Measurements from ENCODE around the gene KMT2D.

The KMT2D gene

DNA sequence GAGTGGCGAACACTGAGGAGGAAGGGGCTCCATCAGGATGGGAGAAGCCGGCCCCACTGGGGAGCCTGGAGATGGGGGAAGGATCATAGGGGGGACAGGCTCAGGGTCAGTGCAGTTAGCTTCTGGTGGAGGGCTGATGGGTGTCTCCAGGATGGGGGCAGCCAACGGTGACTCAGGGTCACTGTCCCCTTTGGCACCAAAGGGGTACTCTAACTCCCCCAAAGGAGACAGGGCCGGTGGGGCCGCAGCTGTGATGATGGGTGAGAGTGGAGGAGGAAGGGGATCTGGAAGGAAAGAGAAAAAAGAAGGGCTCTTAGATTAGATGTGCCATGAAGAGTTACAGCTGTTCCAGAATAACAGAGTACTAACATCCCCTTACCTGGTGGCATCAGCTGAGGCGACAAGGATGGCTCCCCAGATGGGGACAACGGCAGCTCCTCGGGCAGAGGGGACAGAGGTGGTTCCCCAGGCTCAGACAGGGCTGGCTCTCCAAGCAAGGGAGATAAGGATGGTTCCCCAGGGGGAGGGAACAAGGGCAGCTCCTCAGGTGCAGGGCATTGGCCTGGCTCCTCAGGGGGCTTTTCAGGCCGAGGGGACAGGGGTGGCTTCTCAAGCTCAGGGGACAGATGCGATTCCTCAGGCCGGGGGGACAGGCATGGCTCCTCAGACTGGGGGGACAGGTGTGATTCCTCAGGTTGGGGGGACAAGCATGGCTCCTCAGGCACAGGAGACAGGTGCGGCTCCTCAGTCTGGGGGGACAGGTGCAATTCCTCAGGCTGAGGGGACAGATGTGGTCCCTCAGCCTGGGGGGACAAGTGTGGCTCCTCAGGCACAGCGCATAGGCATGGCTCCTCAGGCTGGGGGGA lies 9.9 kb downstream of the KMT2D start:
- no peak for DNase-seq

DNA sequence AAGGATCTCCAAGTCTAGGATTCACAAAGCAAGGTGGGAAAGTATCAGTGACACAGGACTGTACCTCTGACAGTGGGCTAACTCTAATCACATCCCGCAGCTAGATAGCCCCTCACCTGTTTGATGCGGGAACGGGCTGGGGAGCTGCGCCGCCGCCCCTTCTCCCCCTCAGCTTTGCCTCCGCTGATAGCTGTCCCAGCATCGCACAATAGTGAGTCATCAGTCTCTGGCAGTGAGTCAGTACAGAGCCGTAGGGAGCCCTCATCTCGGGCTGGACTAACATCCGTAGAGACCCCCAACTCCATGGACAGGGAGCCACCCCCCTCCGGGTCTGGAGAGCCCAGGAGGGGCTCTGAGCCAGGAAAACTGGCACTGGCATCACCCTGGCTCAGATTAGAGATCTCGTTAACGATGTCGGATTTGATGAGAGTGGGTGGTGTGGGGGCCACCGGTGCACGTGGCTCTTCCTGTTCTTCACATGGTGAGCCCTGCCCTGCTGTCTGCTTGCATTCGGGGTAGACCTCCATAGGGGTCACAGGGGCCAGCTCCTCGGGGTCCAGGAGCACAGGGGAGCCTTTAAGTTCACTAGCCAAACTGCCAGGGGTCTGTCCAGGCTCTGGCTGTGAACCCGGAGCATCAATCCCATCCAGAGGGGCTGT lies 10.9 kb downstream of the KMT2D start:
- DNase-seq = no peak

DNA sequence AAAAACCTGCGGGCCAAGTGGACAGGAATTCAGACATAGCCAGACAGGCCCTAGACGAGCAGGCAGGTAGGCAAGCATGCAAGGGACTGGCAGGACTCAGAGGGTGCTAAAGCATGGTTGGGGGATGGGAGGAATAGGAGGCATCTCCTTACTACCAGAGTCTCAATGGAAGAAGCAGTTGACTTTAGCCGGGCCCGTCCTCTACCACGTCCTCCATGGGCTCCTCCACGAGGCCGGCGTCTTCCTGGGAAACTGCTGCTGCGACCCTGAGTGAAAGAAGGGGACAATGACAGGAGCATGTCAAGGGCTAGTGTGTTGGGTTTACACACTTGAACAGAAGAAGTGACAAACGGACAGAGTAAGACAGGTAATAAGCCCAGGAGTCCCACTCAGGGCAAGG lies 11.6 kb downstream of the KMT2D start:
- DNase-seq = no peak

DNA sequence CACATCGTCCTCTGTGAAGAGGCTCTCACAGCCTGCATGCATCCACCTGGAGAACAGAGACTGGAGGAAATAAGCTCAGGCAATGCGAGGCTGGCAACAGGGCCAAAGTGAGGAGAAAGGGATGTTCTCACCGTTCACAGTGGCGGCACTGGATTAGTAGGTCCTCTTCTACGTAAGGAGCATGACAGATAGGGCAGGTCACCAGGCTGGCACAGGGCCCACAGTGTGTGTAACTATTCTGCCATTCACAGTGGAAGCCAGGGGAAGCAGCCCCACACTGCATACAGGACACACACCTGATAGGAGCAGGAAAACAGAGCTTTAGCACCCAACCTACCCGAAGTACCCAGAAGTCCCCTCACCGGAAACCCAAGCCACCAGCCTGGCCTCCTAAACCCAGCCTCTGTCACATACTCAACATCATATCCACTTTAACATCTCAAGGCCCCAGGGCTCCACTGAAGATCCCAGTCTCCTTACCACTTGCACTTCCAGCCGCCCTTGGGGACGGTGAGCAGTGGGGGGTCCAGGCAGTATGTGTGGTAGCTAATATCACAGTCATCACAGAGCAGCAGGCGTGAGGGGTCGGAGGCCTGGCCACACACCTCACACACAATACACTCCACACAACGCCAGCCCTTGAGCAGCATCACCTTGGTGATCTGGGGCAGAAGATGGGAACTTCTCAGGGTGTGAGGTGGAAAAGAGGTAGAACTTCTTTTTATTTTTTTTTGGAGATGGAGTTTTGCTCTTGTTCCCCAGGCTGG lies 14.3 kb downstream of the KMT2D start:
- DNase-seq = no peak

DNA sequence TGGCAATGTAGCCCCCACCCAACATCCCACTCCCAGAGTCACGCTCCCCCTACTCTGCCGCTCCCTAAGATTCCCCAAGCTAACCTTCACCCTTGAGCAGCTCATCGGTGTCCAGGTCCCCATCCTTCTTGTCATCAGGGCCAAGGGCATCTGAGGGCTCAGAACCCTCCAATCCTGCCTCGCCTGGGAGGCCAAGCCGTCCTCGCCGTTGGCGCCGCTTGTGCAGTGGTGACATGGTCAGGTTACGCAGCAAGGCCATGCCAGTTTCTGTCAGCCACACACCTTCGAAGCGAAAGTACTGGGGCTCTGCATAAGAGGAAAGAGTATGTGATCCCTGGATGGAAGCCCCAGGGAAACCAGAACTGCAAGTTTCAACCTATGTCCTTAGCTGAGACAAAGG lies 15.9 kb downstream of the KMT2D start:
- no peak for DNase-seq

DNA sequence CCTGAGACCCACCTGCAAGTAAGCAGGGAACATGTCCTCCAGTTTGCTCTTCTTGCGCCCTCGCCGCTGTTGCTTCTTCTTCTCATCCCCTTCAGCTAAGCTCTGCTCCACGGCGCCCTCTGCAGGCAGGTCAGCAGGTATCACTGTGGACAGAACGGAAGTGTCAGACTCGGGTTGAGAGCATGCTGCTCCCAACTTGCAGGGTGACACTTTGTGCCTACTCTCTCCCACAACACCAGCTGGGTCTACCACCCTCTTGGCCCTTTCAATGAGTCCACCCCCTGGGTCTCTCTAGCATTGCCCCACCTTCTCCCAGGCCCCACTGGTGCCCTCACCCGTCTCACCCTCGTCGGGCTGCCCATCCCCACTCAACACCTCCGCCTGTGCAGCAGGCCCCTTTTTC lies 16.7 kb downstream of the KMT2D start:
- no peak for DNase-seq

DNA sequence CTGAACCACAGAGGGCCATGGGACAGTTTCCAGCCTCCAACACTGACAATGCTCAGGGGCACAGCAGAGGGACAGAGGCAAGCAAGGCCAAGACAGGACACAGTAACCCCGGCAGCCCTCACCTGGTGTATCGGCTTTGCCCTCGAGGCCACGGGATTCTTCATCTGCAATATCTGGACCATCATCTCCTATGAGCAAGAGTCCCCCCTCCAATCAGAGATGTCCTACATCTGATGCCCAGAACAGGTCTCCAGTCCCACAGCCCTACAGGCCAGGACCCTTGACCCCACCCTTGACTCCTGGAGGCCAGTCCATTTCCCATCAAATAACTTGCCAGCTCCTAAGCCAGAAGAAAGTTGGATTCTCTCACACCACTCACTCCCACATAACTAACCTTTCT lies 17.4 kb downstream of the KMT2D start:
- DNase-seq = no peak

DNA sequence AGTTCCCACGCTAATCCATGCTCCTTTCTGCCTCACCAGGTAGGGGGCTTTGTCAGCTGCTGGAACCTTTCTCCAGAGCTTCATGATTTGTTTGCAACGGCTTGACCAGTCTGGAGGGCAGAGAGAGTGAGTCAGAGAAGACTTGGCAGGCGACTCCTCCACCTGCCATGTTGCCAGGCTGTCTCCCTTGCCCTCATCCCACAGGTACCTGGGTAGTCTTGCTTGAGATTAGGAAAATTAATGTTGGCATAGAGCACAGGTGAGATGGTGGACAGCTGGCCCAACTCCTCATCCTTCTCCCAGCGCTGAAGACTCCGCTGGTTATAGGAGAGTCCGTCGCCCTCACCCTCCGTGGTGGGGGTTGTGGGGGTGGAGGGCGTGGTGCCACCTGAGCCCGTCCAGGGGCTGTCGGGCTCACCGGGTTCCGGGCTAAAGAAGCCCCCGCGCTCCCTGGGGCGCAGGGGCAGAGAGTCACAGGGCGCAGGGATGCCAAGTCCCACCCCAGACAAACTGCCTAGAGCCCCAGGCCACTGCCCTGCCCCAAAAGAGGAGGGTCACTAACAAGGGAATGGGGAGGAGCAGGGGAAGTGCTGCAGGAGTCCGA lies 18.6 kb downstream of the KMT2D start:
- no peak for DNase-seq

DNA sequence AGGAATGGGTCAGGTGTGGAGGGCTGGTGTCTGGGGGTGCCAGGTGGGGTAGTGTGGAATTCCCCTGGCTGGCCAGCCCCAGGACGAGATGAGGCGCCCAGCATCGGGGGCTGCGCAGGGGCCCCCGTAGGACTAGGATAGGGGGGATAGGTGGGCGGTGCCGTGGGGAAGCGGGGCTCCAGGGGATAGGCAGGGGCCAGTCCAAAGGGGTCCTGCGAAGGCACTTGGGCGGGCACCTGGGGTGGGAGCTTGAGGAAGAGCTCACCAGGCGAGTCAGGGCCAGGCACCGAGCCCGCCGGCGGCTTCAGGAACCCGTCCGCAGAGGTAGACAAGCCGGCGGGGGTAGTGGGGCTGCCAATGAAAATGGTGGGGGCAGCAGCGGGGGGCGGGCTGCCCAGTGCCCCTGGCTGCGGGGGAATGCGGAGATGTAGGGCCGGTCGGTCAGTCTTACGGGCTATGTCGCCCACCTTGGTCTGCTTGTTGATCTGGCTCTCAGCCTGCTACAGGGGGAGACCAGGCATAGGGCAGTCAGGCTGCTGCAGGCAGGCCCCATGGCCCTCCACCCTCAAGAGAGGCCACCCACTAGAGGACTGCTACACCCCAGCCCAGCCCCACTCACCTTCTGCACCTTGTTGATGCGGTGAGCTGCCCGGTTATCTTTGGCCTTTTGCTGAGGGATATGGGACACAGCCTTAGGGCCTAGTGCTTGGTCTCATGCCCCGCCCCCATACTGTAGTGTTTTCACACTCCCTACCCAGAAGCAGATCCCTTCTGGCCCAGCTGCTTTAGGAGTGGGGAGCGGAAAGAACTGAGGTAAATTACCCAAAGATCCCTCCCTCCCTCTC lies 19.3 kb downstream of the KMT2D start:
- no peak for DNase-seq

DNA sequence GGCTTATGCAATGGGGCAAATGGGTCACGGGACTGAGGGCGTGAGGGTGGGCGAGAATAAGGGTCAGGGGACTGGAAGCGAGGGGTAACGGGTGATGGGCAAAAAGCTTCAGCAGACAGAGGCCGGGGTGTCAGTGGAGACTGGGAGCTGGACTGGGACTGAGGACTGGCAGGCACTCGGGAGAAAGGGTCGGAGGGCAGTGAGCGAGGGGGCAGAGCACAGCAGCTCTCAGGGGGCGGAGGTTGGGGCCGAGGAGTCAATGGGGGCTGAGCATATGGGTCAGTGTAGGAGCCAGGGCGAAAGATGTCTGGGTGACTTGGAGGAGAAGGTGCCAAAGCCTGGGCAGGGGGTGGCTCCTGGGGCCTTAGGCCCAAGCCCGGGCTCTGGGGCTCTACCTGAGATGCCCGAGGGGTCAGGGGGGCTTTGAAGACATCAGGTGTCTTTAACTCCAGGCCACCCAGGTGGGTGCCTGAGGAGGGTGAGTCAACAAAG lies 20.2 kb downstream of the KMT2D start:
- no peak for DNase-seq

DNA sequence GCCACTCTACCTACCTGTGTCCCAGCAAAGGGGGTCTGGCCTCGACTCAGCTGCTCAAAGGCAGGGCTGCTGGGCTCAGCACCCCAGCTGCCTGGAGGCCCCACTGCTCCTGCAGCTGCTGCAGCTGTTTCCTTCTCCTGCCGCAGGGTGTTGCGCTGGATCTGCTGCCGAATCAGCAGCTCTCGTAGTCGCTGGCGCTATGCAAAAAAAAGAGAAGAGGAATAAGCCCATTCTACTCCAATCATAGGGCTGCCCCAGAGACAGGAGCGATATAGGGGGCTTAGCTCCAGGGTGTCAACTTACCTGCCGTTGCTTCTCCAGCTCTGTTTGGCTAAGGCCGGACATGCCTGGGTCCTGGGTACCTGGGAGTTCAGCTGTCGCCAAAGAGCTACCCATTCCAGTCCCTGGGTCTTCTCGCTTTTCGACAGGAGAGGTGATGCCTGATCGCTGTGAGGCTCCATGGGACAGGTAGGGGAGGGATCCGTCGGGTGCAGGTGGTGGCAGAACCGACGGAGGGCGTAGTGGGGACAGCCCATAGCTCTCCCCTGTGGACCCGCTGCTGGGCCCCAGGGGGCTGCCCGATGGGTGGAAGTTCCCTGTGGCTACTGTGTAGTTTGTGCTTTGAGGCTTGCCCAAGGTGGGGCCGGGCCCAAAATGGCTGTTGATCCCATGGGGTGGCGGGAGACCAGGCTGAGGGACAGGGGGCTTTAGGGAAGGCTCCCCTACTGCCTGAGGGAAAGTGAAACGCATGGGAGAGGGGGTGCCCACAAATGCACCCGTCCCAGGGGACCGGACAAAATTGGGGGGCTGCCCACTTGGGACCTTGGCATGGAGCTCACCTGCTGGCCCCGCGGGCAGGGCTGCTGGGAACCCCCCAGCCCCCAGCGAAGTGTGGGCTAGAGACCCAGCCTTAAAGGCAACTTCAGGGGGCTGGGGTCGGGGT lies 20.9 kb downstream of the KMT2D start:
- no peak for DNase-seq

DNA sequence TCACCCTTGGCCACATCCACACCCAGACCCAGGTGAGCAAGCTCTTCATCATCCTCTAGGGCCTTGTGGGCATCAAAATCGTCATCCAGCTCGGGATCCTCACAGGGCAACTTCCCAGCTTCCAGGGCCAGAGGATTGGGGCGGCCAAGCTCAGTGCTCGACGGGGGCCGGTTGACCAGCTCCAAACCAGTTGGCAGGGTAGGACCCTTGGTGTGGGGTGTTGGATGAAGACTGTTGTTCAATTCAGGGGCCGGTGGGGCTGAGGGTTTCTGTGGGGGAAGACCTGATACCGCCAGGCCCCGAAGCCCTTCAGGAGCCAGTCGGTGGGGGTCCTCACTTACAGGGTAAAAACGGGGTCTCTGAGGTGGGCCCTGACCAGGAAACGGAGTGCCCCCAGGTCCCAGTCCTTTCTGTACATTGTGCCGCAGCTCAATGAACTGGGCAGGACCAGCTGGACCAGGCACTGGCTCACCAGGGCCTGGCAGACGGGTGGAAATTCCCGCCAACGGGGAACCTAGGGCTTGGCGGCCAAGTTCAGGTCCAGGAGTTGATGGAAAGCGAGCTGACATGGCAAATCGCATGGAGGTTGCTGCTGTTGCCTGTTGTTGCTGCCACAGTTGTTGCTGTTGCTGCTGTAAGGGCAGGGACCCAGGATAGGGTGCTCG lies 22.2 kb downstream of the KMT2D start:
- DNase-seq = no peak

DNA sequence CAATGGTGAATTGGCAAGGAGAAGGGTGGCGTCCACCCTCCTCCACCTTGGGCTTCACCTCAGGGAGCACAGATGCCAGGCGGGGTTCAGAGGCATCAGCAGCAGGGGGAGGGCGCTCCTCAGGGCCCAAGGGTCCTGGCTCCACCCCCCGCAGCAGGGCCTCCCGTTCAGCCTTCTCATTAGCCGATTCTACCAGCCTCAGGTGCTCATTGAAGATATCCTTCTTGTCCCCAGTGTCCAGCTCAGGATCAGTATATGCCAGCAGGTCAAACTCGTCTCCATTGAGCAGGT lies 22.7 kb downstream of the KMT2D start:
- no peak for DNase-seq

DNA sequence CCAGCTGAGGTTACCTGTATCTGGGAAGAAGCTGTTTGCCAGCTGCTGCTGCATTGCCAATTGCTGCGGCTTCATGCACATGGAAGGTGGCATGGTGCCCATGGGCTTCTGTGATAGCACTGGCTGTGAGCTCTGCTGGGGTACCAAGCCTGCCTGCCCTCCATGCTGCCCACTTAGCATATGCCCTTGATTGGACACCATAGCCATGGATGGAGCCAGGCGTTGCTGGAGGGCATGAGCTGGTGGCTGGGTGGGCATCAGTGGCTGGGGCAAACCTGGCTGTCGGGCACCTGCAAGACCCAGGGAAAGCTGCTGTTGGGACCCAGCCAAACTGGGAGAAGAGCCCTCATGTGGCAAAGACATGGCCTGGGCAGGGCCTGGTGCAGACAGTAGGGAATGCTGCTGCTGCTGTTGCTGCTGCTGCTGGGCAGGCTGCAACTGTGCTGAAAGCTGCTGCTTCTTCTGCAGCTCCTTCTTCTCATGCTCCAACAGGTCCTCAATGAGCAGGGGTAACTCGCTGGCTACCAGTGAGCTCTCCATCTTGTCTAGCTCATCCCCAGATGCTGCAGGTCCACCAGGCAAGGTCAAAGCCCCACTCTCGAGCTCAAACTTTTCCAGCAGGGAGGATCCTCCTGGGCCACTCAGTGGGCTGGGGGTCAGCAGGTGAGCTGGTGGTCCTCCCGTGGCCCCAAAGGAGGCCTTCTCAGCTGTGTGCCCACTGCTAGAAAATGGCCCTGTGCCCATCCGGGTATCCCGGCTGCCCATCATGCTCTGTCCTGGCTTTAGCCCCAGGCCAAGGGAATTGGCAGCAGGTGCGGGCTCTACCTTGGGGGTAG lies 23.3 kb downstream of the KMT2D start:
- no peak for DNase-seq

DNA sequence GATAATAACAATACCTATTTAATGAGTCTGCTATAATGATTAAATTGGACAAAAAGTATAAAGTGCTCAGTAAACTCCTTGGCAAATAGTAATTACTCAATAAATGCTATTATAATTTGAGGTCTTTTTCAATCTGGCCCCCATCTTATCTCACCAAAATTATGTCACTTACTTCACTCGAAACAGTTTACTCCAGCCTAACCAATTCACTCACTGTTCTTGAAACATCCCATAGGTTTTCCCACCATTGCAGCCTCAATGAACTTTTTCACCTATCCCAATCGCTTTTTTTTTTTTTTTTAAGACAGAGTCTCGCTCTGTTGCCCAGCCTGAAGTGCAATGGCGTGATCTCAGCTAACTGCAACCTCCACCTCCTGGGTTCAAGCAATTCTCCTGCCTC lies 24.6 kb downstream of the KMT2D start:
- no peak for DNase-seq

DNA sequence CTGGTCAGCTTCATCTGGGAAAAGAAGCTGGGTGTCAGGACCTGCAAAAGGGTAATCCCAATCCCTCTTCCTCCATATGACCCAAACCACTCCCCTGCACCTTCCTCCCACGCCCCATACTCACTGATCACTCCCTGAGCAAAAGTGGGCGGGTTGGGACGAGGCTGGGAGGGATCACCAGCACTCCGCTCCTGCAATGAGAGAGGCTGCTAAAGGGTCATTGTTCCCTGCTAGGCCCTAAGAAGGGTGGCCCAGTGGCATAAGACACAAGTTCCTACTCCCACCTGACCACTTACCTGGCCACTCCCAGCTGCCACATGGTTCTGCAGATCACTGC lies 26.3 kb downstream of the KMT2D start:
- no peak for DNase-seq

DNA sequence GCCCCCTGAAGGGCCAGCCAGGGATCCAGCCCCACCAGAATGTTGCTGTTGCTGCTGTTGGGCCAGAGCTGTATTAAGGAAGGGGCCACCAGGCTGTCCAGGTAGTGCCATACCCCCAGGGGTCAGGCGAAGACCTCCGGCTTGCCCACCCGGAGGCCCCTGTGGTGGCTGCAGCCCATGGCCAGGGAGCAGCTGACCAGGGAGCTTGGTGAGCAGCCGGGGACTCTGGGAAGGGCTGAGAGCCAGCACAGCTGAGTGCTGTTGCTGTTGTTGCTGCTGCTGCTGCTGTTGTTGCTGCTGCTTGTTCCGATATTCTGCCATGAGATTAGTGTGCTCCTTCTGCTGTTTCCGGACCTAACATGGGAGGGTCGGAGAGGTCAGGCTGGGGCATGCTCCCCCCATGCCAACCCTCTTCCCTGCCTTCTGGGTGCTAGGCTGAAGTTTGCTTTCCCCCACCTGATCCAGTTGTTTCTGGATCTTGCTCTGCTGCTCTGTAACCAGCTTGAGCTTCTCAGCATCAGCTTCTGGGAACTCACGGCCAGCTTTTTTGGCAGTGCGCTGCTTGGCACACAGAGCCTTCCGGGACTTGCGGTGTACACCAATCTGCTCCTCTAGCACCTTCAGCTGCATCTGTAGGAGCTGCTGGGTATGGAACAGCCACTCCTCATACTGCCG lies 26.8 kb downstream of the KMT2D start:
- no peak for DNase-seq

DNA sequence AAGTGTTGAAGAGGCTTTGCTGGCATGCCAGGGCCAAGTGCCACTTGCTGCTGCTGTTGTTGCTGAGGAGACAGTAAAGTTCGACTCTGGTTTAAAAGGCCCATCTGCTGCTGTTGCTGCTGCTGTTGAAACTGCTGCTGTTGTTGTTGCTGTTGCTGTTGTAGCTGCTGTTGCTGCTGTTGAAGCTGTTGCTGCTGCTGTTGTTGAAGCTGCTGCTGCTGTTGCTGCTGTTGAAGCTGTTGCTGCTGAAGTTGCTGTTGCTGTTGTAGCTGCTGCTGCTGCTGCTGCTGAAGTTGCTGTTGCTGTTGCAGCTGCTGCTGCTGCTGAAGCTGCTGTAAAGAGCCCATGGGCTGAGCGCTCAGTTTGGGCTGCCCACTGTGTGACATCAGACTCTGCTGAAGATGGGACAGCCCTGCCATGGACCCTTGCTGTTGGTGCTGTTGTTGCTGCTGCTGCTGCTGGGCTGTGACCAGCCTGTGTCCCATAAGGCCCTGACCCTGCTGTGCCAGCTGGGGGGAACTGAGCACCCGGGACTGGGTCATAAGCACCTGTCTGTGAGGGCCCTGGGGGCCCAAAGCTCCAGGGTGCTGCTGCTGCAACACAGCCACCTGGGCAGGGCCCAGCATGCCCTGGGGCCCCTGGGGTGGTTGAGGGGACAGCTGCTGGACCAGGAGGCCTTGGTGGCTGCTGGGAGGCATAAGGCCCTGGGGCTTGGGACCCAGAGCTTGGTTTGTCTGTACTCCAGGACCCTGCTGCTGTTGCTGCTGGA lies 27.7 kb downstream of the KMT2D start:
- DNase-seq = no peak

DNA sequence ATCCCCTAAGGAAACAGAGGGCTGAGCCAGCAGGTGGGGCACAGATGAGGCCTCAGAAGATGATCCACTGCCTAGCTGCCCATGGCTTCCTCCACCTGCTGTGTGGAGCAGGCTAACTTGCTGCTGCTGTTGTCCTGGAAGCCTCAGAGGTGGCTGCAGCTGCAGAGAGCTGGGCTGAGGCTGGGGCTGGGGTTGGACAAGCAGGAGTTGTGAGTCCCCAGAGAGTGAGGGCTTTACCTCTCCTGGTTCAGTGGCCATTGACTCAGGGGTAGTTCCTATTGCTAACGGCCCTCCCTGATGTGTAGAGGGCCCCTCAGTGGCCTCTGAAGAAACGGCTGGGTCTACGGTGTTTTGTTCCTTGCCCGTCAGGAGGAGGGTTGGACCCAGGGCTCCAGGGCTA lies 28.3 kb downstream of the KMT2D start:
- DNase-seq = no peak

Measured in DMS79 (cell line).